ENCODE data around the gene PEAR1. TPM values are rescaled to one million over a fixed set of nuclear protein-coding genes. Genes with fewer than 3 reads are reported as not detected.

The PEAR1 gene
- total RNA-seq, 1 experiment from 2014 or later = 0.22 TPM

DNA sequence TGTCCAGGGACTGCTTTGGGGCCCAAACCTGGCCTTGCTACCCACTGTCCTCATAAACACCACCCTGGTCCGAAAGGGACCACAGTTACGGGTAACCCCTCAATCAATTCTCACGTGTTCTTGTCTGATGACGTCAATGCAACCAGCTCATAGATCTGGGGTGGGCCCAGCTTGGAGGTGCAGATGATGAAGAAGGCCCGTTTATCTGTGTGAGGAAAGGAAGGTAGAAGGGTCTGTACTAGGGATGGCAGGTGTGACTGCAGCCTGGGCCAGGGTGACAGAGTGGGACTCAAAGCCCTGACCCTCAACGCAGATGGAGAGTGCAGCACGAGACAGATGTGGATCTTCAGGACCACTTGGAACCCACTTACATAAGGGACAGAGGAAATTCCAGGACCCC is 49.1 kb downstream of the PEAR1 start:
- no peaks in the 10 kb centered on the region for H3K27me3 ChIP-seq (ENCODE audit: low read length)
- H3K9me2 ChIP-seq (replicated peaks; ENCODE audit: insufficient read depth, low read length) = no peaks in the 10 kb centered on the region
- no peaks in the 10 kb centered on the region for H3K79me2 ChIP-seq (ENCODE audit: low read length)
- H3K4me3 ChIP-seq (ENCODE audit: low read length) = no peak overlapping the region
- H3K27ac ChIP-seq (ENCODE audit: low read length) = no peak overlapping the region
- H2AFZ ChIP-seq (ENCODE audit: low read length) = no peak overlapping the region
- H3K9ac ChIP-seq (ENCODE audit: low read length) = no peak overlapping the region
- no peak overlapping the region for H3K4me2 ChIP-seq (ENCODE audit: low read depth, low read length, poor library complexity, severe bottlenecking)
- no peak for DNase-seq
- H3K4me1 ChIP-seq (ENCODE audit: low read length) = no peaks in the 10 kb centered on the region
- no peaks in the 10 kb centered on the region for H3K9me3 ChIP-seq (ENCODE audit: low read length)
- no peaks in the 10 kb centered on the region for H3K36me3 ChIP-seq (ENCODE audit: insufficient read depth, low read length)
- no peaks in the 10 kb centered on the region for H4K20me1 ChIP-seq (ENCODE audit: insufficient read depth, low read depth, low read length)

GRCh38 chr1:156943756-156944155 is 50.2 kb downstream of the PEAR1 start:
- Histone ChIP-seq H3K9me2 (replicated peaks; ENCODE audit: insufficient read depth, low read length) (no peaks in the 10 kb centered on the region), H3K27me3 (ENCODE audit: low read length) (no peaks in the 10 kb centered on the region), H3K4me1 (ENCODE audit: low read length) (no peaks in the 10 kb centered on the region), H2AFZ (ENCODE audit: low read length) (no peak overlapping the region), H4K20me1 (ENCODE audit: insufficient read depth, low read depth, low read length) (no peaks in the 10 kb centered on the region), H3K36me3 (ENCODE audit: insufficient read depth, low read length) (no peaks in the 10 kb centered on the region), H3K27ac (ENCODE audit: low read length) (no peak overlapping the region), H3K4me3 (ENCODE audit: low read length) (no peak overlapping the region), H3K4me2 (ENCODE audit: low read depth, low read length, poor library complexity, severe bottlenecking) (no peak overlapping the region), H3K9me3 (ENCODE audit: low read length) (no peaks in the 10 kb centered on the region), H3K9ac (ENCODE audit: low read length) (no peak overlapping the region), H3K79me2 (ENCODE audit: low read length) (no peaks in the 10 kb centered on the region)
- DNase-seq = no peak

- H3K36me3 ChIP-seq (ENCODE audit: insufficient read depth, low read length) = no peaks in the 10 kb centered on the region
- no peak for DNase-seq
Measured at GRCh38 chr1:156944268-156944667, 50.8 kb downstream of the PEAR1 start.

GRCh38 chr1:156944848-156945247 is 51.3 kb downstream of the PEAR1 start:
- no peak for DNase-seq
- H3K36me3 ChIP-seq (ENCODE audit: insufficient read depth, low read length) = no peaks in the 10 kb centered on the region
- no peak overlapping the region for H3K9ac ChIP-seq (ENCODE audit: low read length)
- H3K9me2 ChIP-seq (replicated peaks; ENCODE audit: insufficient read depth, low read length) = no peaks in the 10 kb centered on the region
- no peaks in the 10 kb centered on the region for H3K9me3 ChIP-seq (ENCODE audit: low read length)
- H3K27ac ChIP-seq (ENCODE audit: low read length) = no peak overlapping the region
- H3K4me3 ChIP-seq (ENCODE audit: low read length) = no peak overlapping the region
- no peak overlapping the region for H3K4me2 ChIP-seq (ENCODE audit: low read depth, low read length, poor library complexity, severe bottlenecking)
- no peaks in the 10 kb centered on the region for H3K4me1 ChIP-seq (ENCODE audit: low read length)
- H2AFZ ChIP-seq (ENCODE audit: low read length) = no peak overlapping the region
- H3K27me3 ChIP-seq (ENCODE audit: low read length) = no peaks in the 10 kb centered on the region
- H4K20me1 ChIP-seq (ENCODE audit: insufficient read depth, low read depth, low read length) = no peaks in the 10 kb centered on the region
- H3K79me2 ChIP-seq (ENCODE audit: low read length) = no peaks in the 10 kb centered on the region

More at GRCh38 chr1:156944268-156944667, 50.8 kb downstream of the PEAR1 start:
- Histone ChIP-seq H3K4me2 (ENCODE audit: low read depth, low read length, poor library complexity, severe bottlenecking) (no peak overlapping the region), H3K9me2 (replicated peaks; ENCODE audit: insufficient read depth, low read length) (no peaks in the 10 kb centered on the region), H3K9me3 (ENCODE audit: low read length) (no peaks in the 10 kb centered on the region), H3K27ac (ENCODE audit: low read length) (no peak overlapping the region), H4K20me1 (ENCODE audit: insufficient read depth, low read depth, low read length) (no peaks in the 10 kb centered on the region), H3K79me2 (ENCODE audit: low read length) (no peaks in the 10 kb centered on the region), H3K27me3 (ENCODE audit: low read length) (no peaks in the 10 kb centered on the region), H2AFZ (ENCODE audit: low read length) (no peak overlapping the region), H3K4me3 (ENCODE audit: low read length) (no peak overlapping the region), H3K9ac (ENCODE audit: low read length) (no peak overlapping the region), H3K4me1 (ENCODE audit: low read length) (no peaks in the 10 kb centered on the region)

- no peaks in the 10 kb centered on the region for H3K79me2 ChIP-seq (ENCODE audit: low read length)
- H3K9me2 ChIP-seq (replicated peaks; ENCODE audit: insufficient read depth, low read length) = no peaks in the 10 kb centered on the region
- no peak overlapping the region for H2AFZ ChIP-seq (ENCODE audit: low read length)
- no peaks in the 10 kb centered on the region for H4K20me1 ChIP-seq (ENCODE audit: insufficient read depth, low read depth, low read length)
- H3K9me3 ChIP-seq (ENCODE audit: low read length) = no peaks in the 10 kb centered on the region
- H3K4me3 ChIP-seq (ENCODE audit: low read length) = no peak overlapping the region
- no peak for DNase-seq
- no peak overlapping the region for H3K27ac ChIP-seq (ENCODE audit: low read length)
- no peaks in the 10 kb centered on the region for H3K36me3 ChIP-seq (ENCODE audit: insufficient read depth, low read length)
- H3K4me1 ChIP-seq (ENCODE audit: low read length) = no peaks in the 10 kb centered on the region
- no peak overlapping the region for H3K4me2 ChIP-seq (ENCODE audit: low read depth, low read length, poor library complexity, severe bottlenecking)
- H3K9ac ChIP-seq (ENCODE audit: low read length) = no peak overlapping the region
- no peaks in the 10 kb centered on the region for H3K27me3 ChIP-seq (ENCODE audit: low read length)
Measured at GRCh38 chr1:156945881-156946661, 52.6 kb downstream of the PEAR1 start.

DNA sequence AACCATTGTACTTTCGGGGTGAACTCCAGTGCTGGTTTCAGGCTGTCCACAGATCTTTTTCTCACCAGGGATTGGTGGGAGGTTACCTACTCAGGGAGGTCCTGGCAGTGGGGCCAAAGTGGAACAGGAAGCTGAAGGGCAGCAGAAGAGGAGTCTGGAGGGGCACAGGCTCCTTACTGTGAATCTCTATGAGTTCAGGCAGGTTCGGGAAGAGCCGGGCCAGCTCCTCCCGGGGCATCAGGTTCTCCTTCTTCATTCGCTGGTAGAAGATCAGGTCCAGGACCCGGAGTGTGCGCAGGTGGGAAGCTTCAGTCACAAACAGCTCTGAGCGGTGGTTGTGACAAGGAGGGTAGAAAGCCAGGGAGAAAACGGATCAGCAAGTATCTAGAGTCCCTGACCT is 53.6 kb downstream of the PEAR1 start:
- Histone ChIP-seq H3K9ac (ENCODE audit: low read length) (no peak overlapping the region), H3K4me1 (ENCODE audit: low read length) (no peaks in the 10 kb centered on the region), H3K27ac (ENCODE audit: low read length) (no peak overlapping the region), H4K20me1 (ENCODE audit: insufficient read depth, low read depth, low read length) (no peaks in the 10 kb centered on the region), H3K36me3 (ENCODE audit: insufficient read depth, low read length) (no peaks in the 10 kb centered on the region), H3K9me2 (replicated peaks; ENCODE audit: insufficient read depth, low read length) (no peaks in the 10 kb centered on the region), H3K4me3 (ENCODE audit: low read length) (no peak overlapping the region), H3K4me2 (ENCODE audit: low read depth, low read length, poor library complexity, severe bottlenecking) (no peak overlapping the region), H3K27me3 (ENCODE audit: low read length) (no peaks in the 10 kb centered on the region), H3K79me2 (ENCODE audit: low read length) (no peaks in the 10 kb centered on the region), H2AFZ (ENCODE audit: low read length) (no peak overlapping the region), H3K9me3 (ENCODE audit: low read length) (no peaks in the 10 kb centered on the region)
- DNase-seq = no peak

DNA sequence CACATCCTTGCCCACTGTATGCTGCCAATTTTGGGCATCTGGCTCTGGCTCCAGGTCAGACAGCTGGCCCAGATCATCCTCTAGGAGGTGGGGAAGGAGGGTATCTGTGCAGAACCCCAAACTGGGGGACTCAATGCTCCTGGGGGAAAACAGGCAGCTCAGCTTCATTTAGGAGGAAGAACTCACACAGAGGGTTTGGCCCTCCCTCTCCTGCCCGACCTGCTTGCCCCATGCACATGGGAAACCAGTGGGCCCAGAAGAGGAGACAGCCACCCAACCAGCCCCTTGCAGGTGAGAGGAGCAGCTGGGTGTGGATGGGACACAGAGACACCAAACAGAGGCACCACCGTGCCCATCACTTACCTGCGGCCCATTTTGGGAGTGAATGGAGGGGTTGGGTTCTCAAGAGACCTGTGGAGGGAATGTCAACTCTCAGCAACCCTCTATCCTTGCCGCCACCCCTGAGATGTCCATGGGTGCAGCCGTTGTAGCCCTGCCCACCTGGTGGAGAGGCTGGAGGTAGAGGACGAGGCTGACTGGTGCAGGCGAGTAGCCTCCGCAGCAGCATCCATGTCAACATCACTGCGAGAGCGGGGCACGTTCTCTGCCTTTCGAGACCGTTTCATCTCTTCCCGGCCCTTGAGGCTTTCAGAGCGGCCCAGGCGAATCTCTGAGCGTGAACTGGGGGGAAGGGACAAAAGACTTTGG is 54.5 kb downstream of the PEAR1 start:
- Histone ChIP-seq H3K79me2 (ENCODE audit: low read length) (no peaks in the 10 kb centered on the region), H3K4me3 (ENCODE audit: low read length) (no peak overlapping the region), H3K4me2 (ENCODE audit: low read depth, low read length, poor library complexity, severe bottlenecking) (no peak overlapping the region), H3K9ac (ENCODE audit: low read length) (no peak overlapping the region), H3K9me2 (replicated peaks; ENCODE audit: insufficient read depth, low read length) (no peaks in the 10 kb centered on the region), H3K27ac (ENCODE audit: low read length) (no peak overlapping the region), H3K9me3 (ENCODE audit: low read length) (no peaks in the 10 kb centered on the region), H3K27me3 (ENCODE audit: low read length) (no peaks in the 10 kb centered on the region), H3K36me3 (ENCODE audit: insufficient read depth, low read length) (no peaks in the 10 kb centered on the region), H4K20me1 (ENCODE audit: insufficient read depth, low read depth, low read length) (no peaks in the 10 kb centered on the region), H2AFZ (ENCODE audit: low read length) (no peak overlapping the region), H3K4me1 (ENCODE audit: low read length) (no peaks in the 10 kb centered on the region)
- DNase-seq = no peak

GRCh38 chr1:156948708-156949107 is 55.2 kb downstream of the PEAR1 start:
- no peaks in the 10 kb centered on the region for H3K9me2 ChIP-seq (replicated peaks; ENCODE audit: insufficient read depth, low read length)
- H3K4me1 ChIP-seq (ENCODE audit: low read length) = no peaks in the 10 kb centered on the region
- no peaks in the 10 kb centered on the region for H3K9me3 ChIP-seq (ENCODE audit: low read length)
- H3K4me3 ChIP-seq (ENCODE audit: low read length) = no peak overlapping the region
- no peaks in the 10 kb centered on the region for H3K36me3 ChIP-seq (ENCODE audit: insufficient read depth, low read length)
- no peak overlapping the region for H3K4me2 ChIP-seq (ENCODE audit: low read depth, low read length, poor library complexity, severe bottlenecking)
- no peak overlapping the region for H3K27ac ChIP-seq (ENCODE audit: low read length)
- no peak for DNase-seq
- no peaks in the 10 kb centered on the region for H3K79me2 ChIP-seq (ENCODE audit: low read length)
- no peak overlapping the region for H2AFZ ChIP-seq (ENCODE audit: low read length)
- no peak overlapping the region for H3K9ac ChIP-seq (ENCODE audit: low read length)
- H3K27me3 ChIP-seq (ENCODE audit: low read length) = no peaks in the 10 kb centered on the region
- no peaks in the 10 kb centered on the region for H4K20me1 ChIP-seq (ENCODE audit: insufficient read depth, low read depth, low read length)
